ENCODE measurements around the gene FBXO42.
"Not testable (repeated sequence)": the region's sequence is repeated elsewhere in the genome, so short reads cannot be mapped to it uniquely, and the experiment has no call there.

FBXO42 gene

GRCh38 chr1:16230744-16231143 is 121.5 kb downstream of the FBXO42 start:
- DNase-seq (ENCODE audit: low read depth) = no peak

GRCh38 chr1:16229976-16230740 is 122.1 kb downstream of the FBXO42 start:
- no peak overlapping the region for H3K4me3 ChIP-seq (ENCODE audit: low read depth, low read length)
- no peak for DNase-seq (ENCODE audit: low read depth)

More at GRCh38 chr1:16230744-16231143, 121.5 kb downstream of the FBXO42 start:
- no peak overlapping the region for H3K4me3 ChIP-seq (ENCODE audit: low read depth, low read length)

- peak overlapping the region; percentile 24 for H3K4me3 ChIP-seq (ENCODE audit: low read depth, low read length)
Measured at GRCh38 chr1:16226490-16227179, 125.6 kb downstream of the FBXO42 start.

GRCh38 chr1:16226129-16226489 is 126.2 kb downstream of the FBXO42 start:
- no peak for DNase-seq (ENCODE audit: low read depth)

More at GRCh38 chr1:16226490-16227179, 125.6 kb downstream of the FBXO42 start:
- no peak for DNase-seq (ENCODE audit: low read depth)

GRCh38 chr1:16224472-16224871 is 127.8 kb downstream of the FBXO42 start:
- DNase-seq (ENCODE audit: low read depth) = no peak
- no peak overlapping the region for H3K4me3 ChIP-seq (ENCODE audit: low read depth, low read length)

More at GRCh38 chr1:16226129-16226489, 126.2 kb downstream of the FBXO42 start:
- no peak overlapping the region for H3K4me3 ChIP-seq (ENCODE audit: low read depth, low read length)

- DNase-seq (ENCODE audit: low read depth); H3K4me3 ChIP-seq (ENCODE audit: low read depth, low read length): not testable (repeated sequence)
Measured at GRCh38 chr1:16222716-16223115, 129.6 kb downstream of the FBXO42 start.

- H3K4me3 ChIP-seq (ENCODE audit: low read depth, low read length) = no peak overlapping the region
- no peak for DNase-seq (ENCODE audit: low read depth)
Measured at GRCh38 chr1:16221499-16221898, 130.8 kb downstream of the FBXO42 start.

- DNase-seq (ENCODE audit: low read depth) = no peak
- no peak overlapping the region for H3K4me3 ChIP-seq (ENCODE audit: low read depth, low read length)
Measured at GRCh38 chr1:16219968-16220500, 132.2 kb downstream of the FBXO42 start.

- no peak for DNase-seq (ENCODE audit: low read depth)
- H3K4me3 ChIP-seq (ENCODE audit: low read depth, low read length) = no peak overlapping the region
Measured at GRCh38 chr1:16218674-16219071, 133.6 kb downstream of the FBXO42 start.

- H3K4me3 ChIP-seq (ENCODE audit: low read depth, low read length) = no peak overlapping the region
- DNase-seq (ENCODE audit: low read depth) = no peak
Measured at GRCh38 chr1:16218014-16218673, 134.1 kb downstream of the FBXO42 start.

- peak; percentile 89 for DNase-seq (ENCODE audit: low read depth)
Measured at GRCh38 chr1:16217061-16217785, 135.1 kb downstream of the FBXO42 start.

GRCh38 chr1:16215882-16216753 is 136.2 kb downstream of the FBXO42 start:
- peak overlapping the region; percentile 52 for H3K4me3 ChIP-seq (ENCODE audit: low read depth, low read length)
- peak; percentile 55 for DNase-seq (ENCODE audit: low read depth)

More at GRCh38 chr1:16217061-16217785, 135.1 kb downstream of the FBXO42 start:
- H3K4me3 ChIP-seq (ENCODE audit: low read depth, low read length) = peak overlapping the region; percentile 52

- not testable (repeated sequence) for DNase-seq (ENCODE audit: low read depth); H3K4me3 ChIP-seq (ENCODE audit: low read depth, low read length)
Measured at GRCh38 chr1:16215240-16215639, 137.0 kb downstream of the FBXO42 start.

GRCh38 chr1:16213544-16213943 is 138.7 kb downstream of the FBXO42 start:
- DNase-seq (ENCODE audit: low read depth) = not testable (repeated sequence)

GRCh38 chr1:16213013-16213412 is 139.3 kb downstream of the FBXO42 start:
- no peak for DNase-seq (ENCODE audit: low read depth)
- H3K4me3 ChIP-seq (ENCODE audit: low read depth, low read length) = no peak overlapping the region

More at GRCh38 chr1:16213544-16213943, 138.7 kb downstream of the FBXO42 start:
- H3K4me3 ChIP-seq (ENCODE audit: low read depth, low read length) = not testable (repeated sequence)

GRCh38 chr1:16212251-16212961 is 139.9 kb downstream of the FBXO42 start, which contains the start of gene ARHGEF19:
ARHGEF19 (minus strand) TSS chr1:16212652; CDS start chr1:16209054, 3,598 bp downstream.
- no peak for DNase-seq (ENCODE audit: low read depth)
- H3K4me3 ChIP-seq (ENCODE audit: low read depth, low read length) = no peak within 1 kb of the TSS

- no peak for DNase-seq (ENCODE audit: low read depth)
- no peak overlapping the region for H3K4me3 ChIP-seq (ENCODE audit: low read depth, low read length)
Measured at GRCh38 chr1:16211824-16212223, 140.5 kb downstream of the FBXO42 start.

GRCh38 chr1:16210581-16210980 is 141.7 kb downstream of the FBXO42 start:
- DNase-seq (ENCODE audit: low read depth) = no peak
- no peak overlapping the region for H3K4me3 ChIP-seq (ENCODE audit: low read depth, low read length)

Data from skeletal muscle cell (primary cell).